IPS DF 4.7 (cell line): ENCODE results near the gene HIVEP2.

Experiments
- DNase-seq: peaks from one replicate; pipeline ENCODE4 v3.0.0-alpha.2; 2013; ENCODE audit warnings: low spot score; ENCODE audit errors: extremely low read depth

The HIVEP2 gene

DNA sequence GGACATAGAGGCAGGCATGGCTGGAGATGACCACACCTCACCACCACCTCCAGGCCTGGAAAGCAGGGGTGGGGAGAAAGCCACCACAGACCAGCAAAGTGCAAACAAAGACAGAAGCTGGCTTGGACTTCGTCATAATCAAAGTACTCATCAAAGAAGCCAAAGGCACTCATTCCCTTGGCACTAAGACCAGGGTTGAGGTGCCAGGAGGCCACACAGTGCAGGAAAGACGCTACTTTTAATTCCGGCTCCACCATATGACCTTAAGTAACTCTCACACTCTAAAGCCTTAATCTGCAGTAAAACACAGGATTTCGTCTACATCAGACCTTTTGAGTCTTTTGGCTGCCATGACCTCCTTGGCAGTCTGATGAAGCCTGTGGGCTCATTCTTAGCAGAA is 123.1 kb downstream of the HIVEP2 start:
- DNase-seq, result no peak

DNA sequence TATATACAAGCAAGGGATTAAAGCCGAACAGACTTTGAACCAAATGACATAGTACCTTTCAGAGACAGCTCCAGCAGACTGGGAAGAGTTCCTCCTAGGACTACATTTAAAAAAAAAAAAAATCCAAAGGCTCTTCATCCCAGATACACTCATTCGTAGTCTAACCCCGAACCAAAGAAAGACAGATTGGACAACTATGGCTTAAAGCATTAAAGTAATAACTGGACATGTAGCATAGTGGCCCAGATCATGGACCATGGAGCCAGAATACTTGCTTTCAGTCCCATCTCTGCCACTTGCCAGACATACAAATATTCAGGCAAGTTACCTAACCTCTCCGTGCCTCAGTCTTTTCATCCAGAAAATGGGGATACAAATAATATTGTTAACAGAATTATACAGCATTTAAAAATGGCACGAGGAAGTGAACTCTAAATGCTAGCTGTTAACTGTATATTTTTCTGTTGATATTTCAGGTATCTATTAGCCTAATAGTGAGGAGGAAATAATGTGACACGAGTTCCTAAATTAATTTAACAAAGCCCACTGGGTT is 123.7 kb downstream of the HIVEP2 start:
- DNase-seq, result no peak

DNA sequence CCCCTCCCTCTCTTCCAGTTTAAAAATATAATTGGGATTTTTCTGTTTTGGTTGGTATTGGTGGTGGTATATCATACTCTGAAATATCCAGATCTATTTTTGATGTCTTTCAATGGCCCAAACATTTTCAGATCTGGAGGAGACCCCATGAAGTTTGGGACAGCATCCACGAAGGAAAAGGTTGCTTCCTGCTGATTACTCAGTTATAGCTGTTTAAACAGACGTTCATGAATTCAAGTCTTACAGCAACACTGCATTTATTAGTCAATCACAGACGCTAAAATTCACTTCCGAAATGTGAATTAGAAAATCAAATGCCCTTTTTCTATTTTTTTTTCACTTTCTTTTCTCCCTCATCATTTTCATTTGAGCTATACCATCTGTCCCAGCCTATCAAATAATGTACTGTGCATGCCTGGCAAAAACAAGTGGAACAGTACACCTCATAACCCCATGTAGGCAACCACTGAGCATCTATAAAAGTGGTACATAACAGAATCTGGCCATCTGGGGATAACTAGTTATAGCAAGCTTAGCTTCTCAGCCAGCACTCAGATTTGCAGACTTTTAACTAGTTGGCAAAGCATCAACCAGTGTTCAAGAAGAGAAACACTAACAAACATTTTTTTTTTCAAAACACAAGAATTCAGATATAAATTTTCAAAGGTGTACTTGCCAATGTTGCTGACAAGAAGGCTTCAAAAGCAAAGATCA is 124.5 kb downstream of the HIVEP2 start:
- no peak for DNase-seq

DNA sequence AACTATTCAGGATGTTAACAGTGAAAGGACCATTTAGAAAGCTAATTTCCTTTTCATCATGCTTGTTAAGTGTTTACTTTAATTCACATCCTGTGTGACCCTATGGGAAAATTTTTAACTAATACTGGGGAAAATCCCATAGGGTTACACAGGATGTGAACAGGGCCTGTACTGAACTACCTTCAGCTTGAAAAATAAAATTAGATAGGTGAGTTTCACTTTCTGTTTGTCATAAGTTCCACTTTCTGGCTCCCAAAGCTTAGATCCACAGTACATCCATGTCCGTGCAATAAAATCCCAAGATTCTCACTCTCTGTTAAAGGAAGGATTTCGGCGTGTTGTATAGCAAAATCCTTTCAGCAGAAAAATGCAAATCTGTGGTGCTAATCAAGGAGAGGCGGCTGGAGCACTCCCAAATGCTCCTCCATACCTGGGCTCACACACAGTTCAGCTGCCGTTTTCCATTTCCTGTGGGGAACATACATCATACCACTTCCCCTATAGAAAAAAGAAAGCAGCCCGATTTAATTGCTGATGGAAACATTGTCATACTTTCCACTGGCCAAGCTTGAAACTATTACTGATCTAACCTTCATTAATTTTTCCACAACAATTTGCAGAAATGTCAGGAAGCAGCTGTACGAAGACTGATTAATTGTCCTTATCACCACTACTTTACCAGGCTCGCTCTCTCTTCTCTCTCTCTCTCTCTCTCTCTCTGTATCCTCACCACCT is 125.2 kb downstream of the HIVEP2 start:
- no peak for DNase-seq

DNA sequence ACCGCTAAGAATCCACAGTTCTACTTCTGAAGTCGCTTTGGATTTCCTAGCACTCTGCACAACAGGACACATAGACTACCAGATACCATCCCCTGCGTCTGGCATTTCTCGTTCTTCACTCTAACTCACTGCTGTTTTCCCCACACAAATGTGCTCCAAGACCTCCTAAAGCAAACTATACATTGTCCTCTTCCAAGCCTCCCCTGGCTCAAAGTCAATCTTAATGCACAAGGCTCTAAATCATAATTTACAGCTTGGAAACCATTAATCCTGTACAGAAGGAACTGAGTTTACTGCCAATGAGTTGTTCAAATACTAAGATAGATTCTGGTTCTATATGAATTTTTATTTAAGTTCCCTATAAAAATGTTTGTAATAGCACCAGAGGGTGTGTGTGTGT is 128.5 kb downstream of the HIVEP2 start:
- DNase-seq, result no peak

DNA sequence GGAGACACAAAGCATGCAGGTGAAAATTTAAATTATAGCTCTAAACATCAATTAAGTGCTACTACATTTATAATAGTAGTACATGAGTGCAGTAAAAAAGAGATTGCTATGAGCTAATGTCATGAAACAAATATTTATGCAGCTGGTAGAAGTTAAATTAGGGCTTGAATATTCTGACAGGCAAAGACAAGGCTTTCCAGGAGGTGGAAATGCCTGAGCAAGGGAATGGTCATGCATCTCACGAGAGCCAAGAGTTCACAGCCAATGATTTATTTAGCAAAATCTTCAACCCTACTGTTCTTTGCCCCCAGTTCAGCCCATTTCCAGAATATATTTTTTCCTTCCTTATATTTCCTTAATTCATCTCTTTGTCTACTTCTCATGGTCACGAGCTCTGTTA is 128.9 kb downstream of the HIVEP2 start:
- no peak for DNase-seq

DNA sequence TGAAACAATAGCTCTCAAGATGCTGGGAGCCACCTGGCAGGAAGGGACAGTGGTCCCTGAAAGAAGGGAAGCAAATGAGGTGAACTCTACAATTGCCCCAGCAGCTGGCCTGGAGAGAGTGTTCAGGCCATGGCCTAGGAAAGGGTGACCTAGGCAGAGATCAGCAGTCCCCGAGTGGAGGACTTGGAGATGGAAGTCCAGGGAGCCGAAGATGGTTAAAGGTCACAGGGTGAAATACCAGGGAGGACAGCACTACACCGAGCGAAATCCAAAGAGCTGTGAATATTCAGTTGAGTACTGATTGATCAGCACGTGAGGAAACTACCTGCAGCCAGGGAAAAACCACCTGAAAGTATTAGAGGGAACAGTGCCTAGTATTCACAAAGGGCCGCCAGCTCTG is 133.1 kb downstream of the HIVEP2 start:
- no peak for DNase-seq

DNA sequence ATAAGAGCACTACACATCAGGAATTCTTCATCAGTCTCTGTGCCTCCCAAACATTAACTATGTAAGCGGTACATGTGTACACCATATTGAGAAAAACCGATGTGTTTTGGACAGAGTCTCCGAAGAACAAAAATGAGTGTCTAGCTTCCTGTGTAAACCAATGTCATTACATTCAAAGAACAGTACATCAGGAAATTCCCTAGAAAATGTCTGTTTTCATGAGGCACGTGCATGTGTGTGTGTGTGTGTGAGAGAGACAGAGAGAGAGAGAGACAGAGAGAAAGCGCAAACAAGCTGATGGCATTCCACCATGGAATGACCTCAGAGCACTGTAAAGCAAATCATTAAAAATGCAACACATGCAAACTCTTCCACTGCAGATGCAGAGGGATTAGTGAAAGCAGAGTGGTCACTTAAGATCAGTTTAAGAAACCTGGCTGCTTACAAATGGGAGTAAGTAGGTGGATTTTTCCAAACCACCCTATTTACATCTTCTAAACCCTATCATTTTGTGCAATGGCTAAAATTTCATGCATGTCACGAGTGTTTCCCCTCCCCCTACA is 133.9 kb downstream of the HIVEP2 start:
- no peak for DNase-seq

DNA sequence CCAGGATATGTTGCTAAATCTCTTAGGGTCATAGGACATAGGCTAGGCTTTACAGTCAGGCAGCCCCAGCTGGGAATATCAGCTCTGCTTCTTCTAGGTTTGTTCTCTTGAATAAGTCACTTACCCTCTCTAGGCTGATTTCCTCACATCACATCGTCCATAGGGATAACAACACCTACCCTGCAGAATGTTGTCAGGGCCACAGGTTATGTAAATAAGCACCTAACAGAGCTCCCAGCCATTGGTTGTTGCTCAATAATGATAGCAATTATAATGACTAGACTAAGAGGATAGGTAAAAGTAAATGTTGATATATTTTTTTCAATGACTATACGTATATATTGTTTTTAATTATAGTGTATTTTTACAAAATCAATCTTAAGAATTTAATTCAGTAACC is 135.0 kb downstream of the HIVEP2 start:
- DNase-seq, result no peak

DNA sequence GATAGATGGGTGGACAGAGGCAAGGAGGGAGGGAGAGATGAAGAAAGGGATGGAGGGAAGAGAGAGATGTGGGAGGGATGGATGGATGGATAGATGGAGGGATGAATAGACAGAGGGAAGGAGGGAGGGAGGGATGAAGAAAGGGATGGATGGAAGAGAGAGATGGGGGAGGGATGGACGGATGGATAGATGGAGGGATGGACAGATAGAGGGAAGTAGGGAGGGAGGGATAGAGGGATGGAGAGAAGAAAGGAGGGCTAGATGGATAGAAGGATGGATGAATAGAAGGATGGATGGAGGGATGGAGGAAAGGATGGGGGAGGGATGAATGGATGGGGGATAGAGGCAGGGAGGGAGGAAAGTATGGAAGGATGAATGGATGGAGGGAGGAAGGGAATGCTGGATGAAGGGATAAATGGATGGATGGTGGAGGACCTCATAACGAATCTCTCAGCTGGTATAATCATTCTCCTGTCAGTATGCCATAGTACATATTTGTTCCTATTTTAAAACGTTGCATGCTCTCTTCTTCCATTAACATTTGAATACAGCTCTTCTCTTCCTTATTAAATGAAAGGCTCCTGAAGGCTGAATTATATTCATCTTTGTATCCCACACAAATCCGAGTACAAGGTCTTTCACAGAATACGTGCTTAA is 136.4 kb downstream of the HIVEP2 start:
- DNase-seq, result no peak

DNA sequence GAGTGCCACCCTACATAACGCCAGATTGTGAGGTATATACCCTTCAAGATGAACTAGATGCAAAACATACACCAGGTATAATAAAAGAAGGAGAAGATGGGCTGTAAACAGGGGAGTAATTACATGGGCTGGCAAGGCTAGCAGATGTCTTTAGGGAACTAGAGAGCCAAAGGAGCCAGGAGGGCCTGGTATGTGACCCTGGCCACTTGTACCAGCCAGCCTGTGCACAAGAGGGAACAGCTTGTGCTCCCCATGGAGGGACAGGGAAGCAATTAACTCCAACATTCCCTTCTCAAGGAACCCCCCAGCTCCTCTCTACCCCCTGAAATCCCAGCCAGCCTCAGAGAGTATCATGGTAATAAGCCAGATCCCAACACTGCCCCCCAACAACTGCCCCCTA is 139.9 kb downstream of the HIVEP2 start:
- DNase-seq, result no peak

DNA sequence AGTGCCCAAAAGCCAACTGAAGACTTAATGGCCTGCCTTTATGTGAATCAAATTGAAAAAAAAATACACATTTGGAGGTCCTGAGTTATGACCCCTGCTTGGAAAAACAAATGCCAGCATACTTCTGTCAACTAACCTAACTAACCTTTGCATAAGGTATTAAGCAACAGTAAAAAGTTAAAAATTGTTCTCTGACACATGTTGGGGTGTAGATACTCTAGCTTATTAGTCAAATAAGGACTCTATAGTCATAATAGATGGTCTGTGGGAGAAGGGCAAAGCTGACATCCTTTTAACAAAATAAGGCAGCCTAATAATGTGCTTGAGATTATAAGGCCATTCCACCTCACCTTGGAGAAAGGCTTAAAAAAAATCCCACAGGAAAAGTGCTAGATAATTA is 140.5 kb downstream of the HIVEP2 start:
- DNase-seq, result no peak

DNA sequence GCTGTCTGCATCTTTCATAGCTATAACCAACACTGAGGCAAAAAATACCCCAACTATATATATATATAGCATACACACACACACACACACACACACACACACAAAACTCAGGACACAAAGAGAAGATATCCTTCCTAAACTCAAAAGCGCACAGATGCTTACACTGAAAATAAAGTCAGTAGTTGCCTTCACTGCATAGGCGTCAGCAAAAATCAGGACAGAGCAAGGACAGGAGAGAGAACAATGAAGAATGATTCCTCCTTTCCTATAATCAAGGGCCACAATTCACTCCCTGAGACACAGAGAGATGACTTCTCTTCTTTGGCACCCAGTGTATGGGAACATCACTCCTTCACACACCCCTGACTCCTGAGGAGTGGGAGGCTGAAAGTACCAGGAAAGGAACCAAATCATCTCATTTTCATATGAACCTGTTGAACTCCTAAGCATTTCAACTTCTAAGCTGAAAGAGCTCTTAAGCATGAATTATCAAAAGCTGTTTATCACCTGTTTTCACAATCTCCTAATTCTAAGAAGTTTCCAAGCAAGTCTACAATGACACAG is 141.4 kb downstream of the HIVEP2 start:
- DNase-seq, result no peak

DNA sequence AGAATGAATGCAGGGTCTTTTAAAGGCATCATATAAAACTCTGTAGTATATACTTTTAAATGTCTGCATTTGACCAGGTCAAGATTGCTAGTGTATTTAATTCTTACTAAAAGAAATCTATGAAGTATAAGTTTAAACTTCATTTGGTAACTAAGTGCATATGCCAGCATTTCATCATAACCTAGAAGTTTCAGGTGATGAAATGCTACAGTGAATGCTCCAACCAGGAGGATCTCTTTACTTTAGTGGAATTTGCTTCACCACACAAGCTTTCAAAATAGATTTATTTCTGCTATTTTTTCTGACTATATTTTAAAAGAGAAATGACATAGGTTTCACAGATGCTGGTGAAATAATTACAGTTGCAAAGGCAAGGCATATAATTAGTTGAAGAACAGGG is 141.9 kb downstream of the HIVEP2 start:
- no peak for DNase-seq

DNA sequence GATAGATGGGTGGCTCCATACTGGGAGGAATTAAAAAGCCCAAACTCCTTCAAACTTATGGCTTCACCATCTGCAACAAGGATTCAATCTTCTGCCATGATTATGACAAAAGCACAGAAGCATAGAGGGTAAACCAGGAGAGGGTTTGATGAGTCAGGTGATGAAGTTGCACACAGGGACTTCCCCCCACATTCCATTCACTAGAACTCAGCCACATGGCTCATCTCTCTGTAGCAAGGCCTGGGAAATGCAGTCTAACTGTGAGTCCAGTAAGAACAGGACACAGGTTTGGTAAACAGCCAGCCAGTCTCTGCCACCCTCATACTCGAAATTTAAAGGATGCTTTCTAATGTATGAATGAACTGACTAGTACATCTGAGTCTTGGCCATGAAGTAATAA is 142.9 kb downstream of the HIVEP2 start:
- DNase-seq, result no peak

DNA sequence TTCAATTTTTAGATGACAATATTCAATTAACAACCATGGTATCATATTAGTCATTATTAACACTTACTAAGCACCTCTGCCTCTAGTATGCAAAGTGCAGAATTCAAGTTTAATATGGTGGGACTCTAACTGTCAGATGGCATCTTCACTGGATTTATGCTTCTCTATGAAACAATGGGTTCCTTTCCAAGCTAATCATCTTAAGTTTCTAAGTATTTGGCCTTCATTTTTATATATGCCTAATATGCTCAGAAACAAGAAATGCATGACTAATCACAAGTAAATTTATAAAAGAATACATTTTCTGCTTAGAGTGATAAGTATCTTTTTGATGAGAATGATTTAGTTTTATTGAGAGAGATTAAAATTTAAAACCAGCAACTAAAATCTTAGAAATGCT is 144.7 kb downstream of the HIVEP2 start:
- DNase-seq, result no peak

DNA sequence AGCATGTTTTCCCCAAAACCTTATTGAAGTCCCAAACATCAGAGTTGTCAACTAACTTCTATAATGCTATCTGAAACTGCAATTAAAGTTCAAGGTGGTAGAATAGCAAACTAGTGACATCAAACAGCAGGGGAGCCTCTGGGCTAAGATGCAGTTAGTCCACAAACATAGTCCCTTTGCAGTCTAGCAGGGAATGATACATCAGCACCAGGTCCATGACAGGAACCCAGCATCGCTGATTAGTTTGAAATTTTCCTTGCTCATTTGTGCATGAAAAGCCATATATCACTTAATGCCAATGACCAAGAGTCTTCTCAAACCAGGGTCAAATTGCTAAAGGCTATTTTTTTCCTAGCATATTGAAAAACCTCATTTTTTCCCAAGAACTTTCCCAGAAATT is 145.3 kb downstream of the HIVEP2 start:
- no peak for DNase-seq

DNA sequence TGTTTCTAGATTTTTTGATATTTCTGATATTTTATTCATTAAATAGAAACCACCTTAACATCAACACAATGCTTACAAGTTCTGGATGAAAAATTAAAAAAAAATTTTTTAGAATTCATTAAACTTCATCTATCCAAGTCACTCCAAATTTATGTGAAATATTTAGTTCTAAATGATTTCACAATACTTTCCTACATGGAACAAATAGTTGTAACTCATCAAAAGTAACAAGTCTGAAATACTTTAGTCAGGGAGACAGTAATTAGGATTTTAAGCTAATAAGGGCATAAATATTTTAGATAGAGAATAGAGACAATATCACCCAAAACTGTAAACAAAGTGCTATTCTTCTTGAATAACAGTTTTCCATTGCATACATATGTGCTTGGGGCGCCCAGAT is 147.8 kb downstream of the HIVEP2 start:
- DNase-seq, result no peak

DNA sequence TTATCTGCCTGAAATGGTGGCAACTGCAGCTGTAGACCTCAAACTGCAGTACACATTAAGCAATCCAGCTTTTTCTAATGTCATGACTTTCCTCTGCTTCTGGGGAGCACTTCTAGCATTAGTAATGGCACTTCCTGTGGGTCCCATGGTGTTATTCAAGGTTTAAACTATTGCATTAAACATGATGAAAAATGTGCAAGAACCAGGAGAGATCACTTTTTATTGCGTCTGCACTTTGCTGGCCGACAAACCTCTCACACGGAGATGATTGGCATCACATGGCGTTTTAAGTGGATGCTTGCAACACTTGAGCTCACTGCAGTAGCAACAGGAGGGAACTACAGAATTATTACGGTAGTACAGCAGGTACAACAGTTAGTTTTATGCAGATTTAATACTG is 148.4 kb downstream of the HIVEP2 start:
- DNase-seq, result no peak

DNA sequence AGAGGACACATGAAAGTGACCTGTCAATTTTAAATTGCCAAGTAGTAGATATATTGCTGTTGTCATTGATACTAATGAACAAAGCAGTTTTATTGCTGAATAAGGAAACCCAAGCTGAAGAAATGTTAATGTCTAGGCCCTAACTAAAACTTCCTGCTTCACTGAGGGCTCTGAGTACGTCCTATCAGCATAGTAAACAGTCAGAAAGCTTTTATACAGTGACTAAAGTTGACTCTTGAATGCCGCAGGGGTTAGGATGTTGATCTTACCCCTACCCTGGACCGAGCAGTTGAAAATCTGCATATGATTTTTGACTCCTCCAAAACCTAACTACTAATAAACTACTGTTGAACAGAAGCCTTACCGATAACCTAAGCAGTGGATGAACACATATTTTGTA is 149.0 kb downstream of the HIVEP2 start:
- DNase-seq, result no peak

DNA sequence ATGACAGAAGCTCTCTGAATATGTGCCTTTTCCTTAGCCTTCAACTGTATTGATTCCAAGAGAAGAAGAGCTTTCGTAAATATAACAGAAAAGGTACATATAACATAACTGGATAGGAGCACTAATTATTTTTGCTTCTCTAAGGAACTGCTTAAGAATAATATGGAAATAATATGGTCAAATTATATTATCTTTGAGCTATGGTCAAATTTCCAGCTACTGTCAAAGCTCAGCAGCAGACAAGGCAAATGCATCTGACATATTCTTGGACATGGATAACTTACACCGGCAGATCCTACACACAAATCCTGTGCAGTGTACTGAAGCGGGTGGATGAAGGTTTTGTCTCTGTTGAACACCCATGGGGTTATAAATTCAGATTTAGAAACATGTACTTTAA is 150.6 kb downstream of the HIVEP2 start:
- no peak for DNase-seq

DNA sequence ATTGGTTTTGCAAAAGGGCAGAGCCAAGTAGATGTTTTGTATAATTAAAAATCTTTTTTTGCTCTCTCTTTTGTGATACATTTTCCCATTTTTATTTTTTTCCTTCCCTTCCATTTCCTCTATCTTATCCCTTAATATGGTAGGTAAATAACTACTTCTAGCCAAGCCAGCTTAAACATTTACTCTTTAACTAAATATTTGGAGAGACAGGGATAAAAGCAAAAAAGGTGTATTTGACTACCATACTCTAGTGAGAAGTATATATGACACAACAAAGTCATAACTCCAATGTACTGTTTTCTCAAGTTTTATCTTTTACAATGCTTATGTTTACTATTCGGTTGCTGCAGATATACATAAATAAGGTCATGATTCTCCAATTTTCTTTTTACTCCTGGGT is 154.7 kb downstream of the HIVEP2 start:
- DNase-seq, result no peak
